Esophagus squamous epithelium (tissue), 5 donors: Measurements from ENCODE around the gene LONRF2. TPM values are rescaled to one million over a fixed set of nuclear protein-coding genes. Genes with fewer than 3 reads are reported as not detected.
"Not testable (repeated sequence)": the region's sequence is repeated elsewhere in the genome, so short reads cannot be mapped to it uniquely, and the experiment has no call there.

Source experiments
- DNase-seq: peaks from one replicate; lab custom pipeline; 2025; lab: John Stamatoyannopoulos, UW
- H3K27ac ChIP-seq, 4 donors: fragments of 200-600 bp; sonication (generic); one replicate each; pipeline ENCODE4 v1.5.1; 2016 to 2019; ENCODE audit warnings: mild to moderate bottlenecking in 1 of 4
- H3K27me3 ChIP-seq, 4 donors: fragments of 200-600 bp; sonication (generic); 1 replicate in 3 of 4; 2 replicates in 1 of 4; pipeline versions ENCODE4 v1.5.1 to v1.6.0; 2017 to 2021; ENCODE audit warnings: antibody characterized with exemption in 1 of 4
- H3K36me3 ChIP-seq, 3 donors: fragments of 200-600 bp; sonication (generic); one replicate each; pipeline ENCODE4 v1.5.1; 2016 to 2019
- H3K4me1 ChIP-seq, 3 donors: fragments of 200-600 bp; sonication (generic); one replicate each; pipeline ENCODE4 v1.5.1; 2017 to 2019
- H3K4me3 ChIP-seq, 4 donors: fragments of 200-600 bp; sonication (generic); 1 replicate in 3 of 4; 2 replicates in 1 of 4; pipeline ENCODE4 v1.5.1; 2016 to 2019; ENCODE audit warnings: mild to moderate bottlenecking in 2 of 4, moderate library complexity in 1 of 4
- H3K9me3 ChIP-seq, 3 donors: fragments of 200-600 bp; sonication (generic); one replicate each; pipeline ENCODE4 v1.5.1; 2016 to 2019
- POLR2A ChIP-seq, 4 donors: fragments of 450-650 bp; IDR thresholded peaks; one replicate each; pipeline ENCODE4 v1.6.1; 2017; ENCODE audit warnings: antibody characterized with exemption in 4 of 4, mild to moderate bottlenecking in 4 of 4, moderate library complexity in 3 of 4
- WGBS, 2 donors: methylation state at CpG; one replicate each; pipeline ENCODE4 v1.1.5; 2018; 5-methylcytosine and 5-hydroxymethylcytosine counted together
- intact Hi-C: fragments of 100-400 bp; cut with DNase I; formaldehyde crosslinking; loops from one replicate; pipeline ENCODE4 v1.15.0; 2022
- total RNA-seq, 4 donors: library from RNA; depleted of rRNA; stranded (reverse); fragments of >200 nt; gene quantifications; one replicate each; pipeline ENCODE4 v1.1.0, GENCODE V29; 2016
- TF ChIP-seq, protein P1 (sequence below), 6 experiments: fragments of 450-650 bp in 4 of 6; fragments of 200-600 bp in 2 of 6; sonication (generic) in 2 of 6; IDR thresholded peaks; one replicate each; pipeline ENCODE4 v1.5.1; 2016 to 2019; ENCODE audit warnings: antibody characterized with exemption in 6 of 6, mild to moderate bottlenecking in 4 of 6, moderate library complexity in 4 of 6
- donor health status: DM: yes; HTN: yes; CAD: no.

The LONRF2 gene
- total RNA-seq, 4 donors from 2014 or later, result 0.42 to 6.1 (median 1.0) TPM

DNA sequence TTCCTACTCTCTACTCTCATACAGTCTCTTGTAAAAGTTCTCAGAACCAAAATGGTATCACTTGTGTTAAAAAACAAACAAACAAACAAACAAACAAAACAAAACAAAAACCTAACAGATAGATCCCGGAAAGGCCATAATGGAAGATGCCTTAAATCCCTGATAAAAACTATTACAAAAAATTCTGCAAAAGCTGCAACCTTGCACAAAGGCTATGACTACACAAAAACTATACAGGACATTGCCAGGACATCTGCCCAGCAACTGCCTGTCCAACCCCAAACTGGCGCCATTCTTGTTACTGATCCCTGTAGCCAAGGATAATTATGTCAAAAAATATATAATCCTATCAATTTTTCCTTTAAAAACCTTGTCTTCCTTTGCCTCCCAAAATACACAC lies 36.3 kb upstream of the LONRF2 start:
- H3K27ac ChIP-seq, result no peak overlapping the region
- H3K4me3 ChIP-seq, result no peak overlapping the region
- H3K36me3 ChIP-seq, result no peaks in the 10 kb centered on the region
- WGBS, 2 donors, result 90 to 95% methylated on average over 2 of the region's 2 CpGs
- H3K4me1 ChIP-seq, result no peaks in the 10 kb centered on the region
- no peak for DNase-seq
- H3K9me3 ChIP-seq, result peaks cover 0 to 18% (median 14%) of the 10 kb centered on the region in 3 donors
- TF ChIP-seq POLR2A (IDR thresholded peaks at IDR 0.05), result no peak
- TF ChIP-seq, protein P1, sequence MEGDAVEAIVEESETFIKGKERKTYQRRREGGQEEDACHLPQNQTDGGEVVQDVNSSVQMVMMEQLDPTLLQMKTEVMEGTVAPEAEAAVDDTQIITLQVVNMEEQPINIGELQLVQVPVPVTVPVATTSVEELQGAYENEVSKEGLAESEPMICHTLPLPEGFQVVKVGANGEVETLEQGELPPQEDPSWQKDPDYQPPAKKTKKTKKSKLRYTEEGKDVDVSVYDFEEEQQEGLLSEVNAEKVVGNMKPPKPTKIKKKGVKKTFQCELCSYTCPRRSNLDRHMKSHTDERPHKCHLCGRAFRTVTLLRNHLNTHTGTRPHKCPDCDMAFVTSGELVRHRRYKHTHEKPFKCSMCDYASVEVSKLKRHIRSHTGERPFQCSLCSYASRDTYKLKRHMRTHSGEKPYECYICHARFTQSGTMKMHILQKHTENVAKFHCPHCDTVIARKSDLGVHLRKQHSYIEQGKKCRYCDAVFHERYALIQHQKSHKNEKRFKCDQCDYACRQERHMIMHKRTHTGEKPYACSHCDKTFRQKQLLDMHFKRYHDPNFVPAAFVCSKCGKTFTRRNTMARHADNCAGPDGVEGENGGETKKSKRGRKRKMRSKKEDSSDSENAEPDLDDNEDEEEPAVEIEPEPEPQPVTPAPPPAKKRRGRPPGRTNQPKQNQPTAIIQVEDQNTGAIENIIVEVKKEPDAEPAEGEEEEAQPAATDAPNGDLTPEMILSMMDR (IDR thresholded peaks at IDR 0.05), result no peak
- intact Hi-C loops, result no loop called here
- peaks cover 0 to 26% (median 0%) of the 10 kb centered on the region in 4 donors for H3K27me3 ChIP-seq

DNA sequence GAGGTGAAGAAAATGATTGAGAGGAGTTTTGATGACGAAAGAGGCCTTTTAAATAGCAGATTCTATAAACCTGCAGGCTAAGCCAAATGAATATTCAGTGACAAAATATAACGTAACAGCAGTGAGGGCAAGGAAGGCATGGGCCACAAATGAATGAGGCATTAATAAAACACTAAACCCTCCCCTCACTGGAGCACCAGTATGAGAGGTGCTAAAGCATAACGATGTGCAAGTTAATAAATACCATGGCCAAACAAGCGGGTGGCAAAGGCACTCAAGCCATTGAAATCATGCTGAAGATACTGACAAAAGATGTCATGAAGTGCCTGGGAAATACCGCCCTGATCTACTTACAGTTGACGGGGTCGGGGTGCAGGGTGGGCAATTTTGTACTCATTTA lies 30.2 kb upstream of the LONRF2 start:
- no peaks in the 10 kb centered on the region for H3K36me3 ChIP-seq
- peaks cover 0 to 46% (median 0%) of the 10 kb centered on the region in 4 donors for H3K27me3 ChIP-seq
- H3K4me1 ChIP-seq, result peaks cover 0 to 8% (median 0%) of the 10 kb centered on the region in 3 donors
- intact Hi-C loops, result no loop called here
- no peak overlapping the region for H3K4me3 ChIP-seq
- 88 to 89% methylated on average over 7 of the region's 7 CpGs for WGBS, 2 donors
- DNase-seq, result no peak
- TF ChIP-seq POLR2A (IDR thresholded peaks at IDR 0.05), result no peak
- TF ChIP-seq, protein P1 (IDR thresholded peaks at IDR 0.05), result no peak
- H3K9me3 ChIP-seq, result no peaks in the 10 kb centered on the region
- H3K27ac ChIP-seq, result no peak overlapping the region

DNA sequence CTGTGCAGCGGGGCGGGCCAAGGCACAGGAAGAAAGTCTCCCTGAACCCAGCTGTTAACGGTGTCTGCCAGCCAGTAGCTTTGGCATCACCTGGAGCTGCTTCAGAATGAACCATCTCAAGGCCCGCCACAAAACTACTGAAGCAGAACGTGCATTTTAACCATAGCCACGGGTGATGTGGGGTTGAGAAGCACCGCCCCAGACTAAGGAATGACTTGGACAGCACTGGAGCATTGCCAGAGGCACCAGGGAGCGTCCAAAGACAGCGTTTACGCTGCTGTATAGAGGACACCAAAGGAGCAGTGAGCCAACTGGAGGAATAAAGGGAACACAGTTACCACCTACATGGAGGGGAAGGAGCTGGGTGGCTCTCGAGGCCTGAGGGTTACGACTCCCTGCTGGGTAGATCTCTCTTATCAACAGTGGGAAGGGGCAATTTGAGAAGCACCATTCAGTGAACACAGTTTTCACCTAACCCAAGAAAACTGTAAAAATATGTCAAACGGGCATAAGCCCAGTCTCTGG lies 28.4 kb upstream of the LONRF2 start:
- intact Hi-C loops, result no loop called here
- Histone ChIP-seq H3K9me3 (no peaks in the 10 kb centered on the region), H3K36me3 (no peaks in the 10 kb centered on the region), H3K27ac (no peak overlapping the region), H3K4me1 (peaks cover 0 to 8% (median 0%) of the 10 kb centered on the region in 3 donors), H3K27me3 (peaks cover 0 to 40% (median 0%) of the 10 kb centered on the region in 4 donors), H3K4me3 (no peak overlapping the region)
- no peak for DNase-seq
- WGBS, 2 donors, result 38 to 41% methylated on average over 7 to 8 of the region's 13 CpGs
- no peak for TF ChIP-seq POLR2A (IDR thresholded peaks at IDR 0.05)
- TF ChIP-seq, protein P1 (IDR thresholded peaks at IDR 0.05), result no peak

GRCh38 chr2:100345144-100345543 lies 22.8 kb upstream of the LONRF2 start:
- H3K27ac ChIP-seq, H3K4me3 ChIP-seq, H3K36me3 ChIP-seq, DNase-seq, H3K9me3 ChIP-seq, intact Hi-C loops, H3K4me1 ChIP-seq: not testable (repeated sequence)
- H3K27me3 ChIP-seq, result peaks cover 0 to 45% (median 0%) of the 10 kb centered on the region in 4 donors
- WGBS, 2 donors, result 14 to 50% methylated on average over 1 of the region's 1 CpG

GRCh38 chr2:100344433-100344832 lies 22.1 kb upstream of the LONRF2 start:
- no peak for DNase-seq
- Histone ChIP-seq H3K4me1 (no peaks in the 10 kb centered on the region), H3K4me3 (no peak overlapping the region), H3K36me3 (no peaks in the 10 kb centered on the region), H3K9me3 (no peaks in the 10 kb centered on the region), H3K27me3 (peaks cover 0 to 46% (median 0%) of the 10 kb centered on the region in 4 donors), H3K27ac (no peak overlapping the region)
- intact Hi-C loops, result no loop called here
- 34% methylated on average over 2 of the region's 4 CpGs; no CpG with 5 or more reads in 1 of the 2 donors for WGBS, 2 donors
- TF ChIP-seq POLR2A (IDR thresholded peaks at IDR 0.05), result no peak
- TF ChIP-seq, protein P1 (IDR thresholded peaks at IDR 0.05), result no peak

DNA sequence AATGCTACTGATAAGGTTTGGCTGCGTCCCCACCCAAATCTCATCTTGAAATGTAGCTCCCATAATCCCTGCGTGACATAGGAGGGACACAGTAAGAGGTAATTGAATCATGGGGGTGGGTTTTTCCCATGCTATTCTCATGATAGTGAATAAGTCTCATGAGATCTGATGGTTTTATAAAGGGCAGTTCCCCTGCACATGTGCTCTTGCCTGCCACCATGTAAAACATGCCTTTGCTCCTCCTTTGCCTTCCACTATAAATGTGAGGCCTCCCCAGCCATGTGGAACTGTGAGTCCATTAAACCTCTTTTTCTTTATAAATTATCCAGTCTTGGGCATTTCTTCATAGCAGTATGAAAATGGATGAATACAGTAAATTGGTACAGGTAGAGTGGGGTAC lies 20.2 kb upstream of the LONRF2 start:
- 83 to 100% methylated on average over 1 to 2 of the region's 2 CpGs for WGBS, 2 donors

More for the DNA sequence above, 20.2 kb upstream of the LONRF2 start:
- peaks cover 0 to 47% (median 0%) of the 10 kb centered on the region in 4 donors for H3K27me3 ChIP-seq
- intact Hi-C loops, H3K36me3 ChIP-seq, H3K4me1 ChIP-seq, H3K9me3 ChIP-seq, H3K4me3 ChIP-seq, H3K27ac ChIP-seq, DNase-seq: not testable (repeated sequence)
